HEK293 (cell line): ENCODE data around the gene CARS1.

Source experiments
- CTCF ChIA-PET: fragments of 350-600 bp; formaldehyde crosslinking; extraction: SDS; loops from one replicate; lab custom pipeline; 2021; ENCODE audit warnings: antibody characterized with exemption; lab: Yijun Ruan, JAX
- POLR2A ChIA-PET: fragments of 300-600 bp; formaldehyde crosslinking; extraction: SDS; loops from one replicate; lab custom pipeline; 2020; ENCODE audit warnings: antibody characterized with exemption, inconsistent platforms; lab: Yijun Ruan, JAX
- H3K27ac ChIP-seq: fragments of 200-500 bp; sonication (Bioruptor generic); 2 replicates; pipeline ENCODE4 v1.5.1; 2014; ENCODE audit warnings: low read depth, low read length, control low read depth, inconsistent platforms; ENCODE audit errors: extremely low read depth
- H3K36me3 ChIP-seq, 2 experiments: fragments of 200-500 bp in 1 of 2; sonication (Bioruptor generic) in 1 of 2; 1 replicate in 1 of 2; 2 replicates in 1 of 2; pipeline ENCODE4 v1.5.1; 2014 to 2017; ENCODE audit warnings: inconsistent platforms in 2 of 2, low read length in 2 of 2; ENCODE audit not compliant: control insufficient read depth in 2 of 2, insufficient read depth in 1 of 2
- H3K4me1 ChIP-seq: fragments of 200-500 bp; sonication (Bioruptor generic); 2 replicates; pipeline ENCODE4 v1.5.1; 2014; ENCODE audit warnings: mild to moderate bottlenecking, low read length, inconsistent platforms; ENCODE audit not compliant: control insufficient read depth, insufficient read depth
- H3K4me3 ChIP-seq: 2 replicates; pipeline ENCODE4 v1.5.1; 2011; ENCODE audit warnings: low read depth, mild to moderate bottlenecking, control low read depth, low read length, moderate library complexity
- H3K9me3 ChIP-seq: fragments of 200-500 bp; sonication (Bioruptor generic); 2 replicates; pipeline ENCODE4 v1.5.1; 2014; ENCODE audit warnings: low read depth, low read length, inconsistent platforms; ENCODE audit not compliant: control insufficient read depth, insufficient read depth
- KLF7 ChIP-seq: fragments of 450-650 bp; formaldehyde crosslinking; IDR thresholded peaks from 2 replicates; pipeline ENCODE4 v1.5.1; 2016; ENCODE audit warnings: missing biosample characterization, missing genetic modification characterization, borderline replicate concordance
- PRDM10 ChIP-seq: fragments of 450-650 bp; formaldehyde crosslinking; IDR thresholded peaks from 2 replicates; pipeline ENCODE4 v1.5.1; 2016; ENCODE audit warnings: missing biosample characterization, missing genetic modification characterization
- RBAK ChIP-seq: fragments of 450-650 bp; formaldehyde crosslinking; IDR thresholded peaks from 2 replicates; pipeline ENCODE4 v1.5.1; 2016; ENCODE audit warnings: missing biosample characterization, missing genetic modification characterization
- YY1 ChIP-seq: fragments of 450-650 bp; formaldehyde crosslinking; IDR thresholded peaks from 2 replicates; pipeline ENCODE4 v1.5.1; 2018; ENCODE audit warnings: missing biosample characterization, missing genetic modification characterization
- ZFP37 ChIP-seq: fragments of 450-650 bp; formaldehyde crosslinking; IDR thresholded peaks from 2 replicates; pipeline ENCODE4 v1.5.1; 2016; ENCODE audit warnings: missing biosample characterization, missing genetic modification characterization
- ZNF121 ChIP-seq: fragments of 450-650 bp; formaldehyde crosslinking; IDR thresholded peaks from 2 replicates; pipeline ENCODE4 v1.5.1; 2016; ENCODE audit warnings: missing biosample characterization, missing genetic modification characterization
- ZNF146 ChIP-seq: fragments of 450-650 bp; formaldehyde crosslinking; IDR thresholded peaks from 2 replicates; pipeline ENCODE4 v1.5.1; 2016; ENCODE audit warnings: missing biosample characterization, missing genetic modification characterization
- ZNF18 ChIP-seq: fragments of 450-650 bp; formaldehyde crosslinking; IDR thresholded peaks from 2 replicates; pipeline ENCODE4 v1.5.1; 2016; ENCODE audit warnings: missing biosample characterization, missing genetic modification characterization
- ZNF335 ChIP-seq: fragments of 450-650 bp; formaldehyde crosslinking; conservative IDR thresholded peaks from 2 replicates; pipeline ENCODE4 v1.5.1; 2016; ENCODE audit warnings: missing biosample characterization, missing genetic modification characterization
- ZNF433 ChIP-seq: fragments of 450-650 bp; formaldehyde crosslinking; IDR thresholded peaks from 2 replicates; pipeline ENCODE4 v1.5.1; 2016; ENCODE audit warnings: missing biosample characterization, missing genetic modification characterization, low read depth
- ZNF660 ChIP-seq: fragments of 450-650 bp; IDR thresholded peaks from 2 replicates; pipeline ENCODE4 v1.5.1; 2018; ENCODE audit warnings: missing biosample characterization, mild to moderate bottlenecking, missing genetic modification characterization
- ZNF692 ChIP-seq: fragments of 450-650 bp; formaldehyde crosslinking; IDR thresholded peaks from 2 replicates; pipeline ENCODE4 v1.5.1; 2016; ENCODE audit warnings: missing biosample characterization, missing genetic modification characterization
- ZNF704 ChIP-seq: fragments of 450-650 bp; formaldehyde crosslinking; IDR thresholded peaks from 2 replicates; pipeline ENCODE4 v1.5.1; 2016; ENCODE audit warnings: missing biosample characterization, missing genetic modification characterization

The CARS1 gene

GRCh38 chr11:2981130-2981529 lies 76.1 kb downstream of the CARS1 start:
- H3K4me3 ChIP-seq = no peak overlapping the region
- H3K4me1 ChIP-seq = no peaks in the 10 kb centered on the region
- no peak overlapping the region for H3K27ac ChIP-seq
- ChIA-PET CTCF (interaction anchor here (0.9 to 1.4 kb wide), 3 partner anchors 9 to 449 kb away, joined by 3 to 4 read pairs (median 4); no protein-coding TSS in a partner anchor), POLR2A (interaction anchor here (0.7 to 2.0 kb wide), 3 partner anchors 10 to 65 kb away, joined by 3 to 15 read pairs (median 3); partner anchors contain the start of gene NAP1L4)
- H3K9me3 ChIP-seq = no peaks in the 10 kb centered on the region
- TF ChIP-seq KLF7 (tag by site-specific recombination) (no peak), ZNF121 (tag by site-specific recombination) (no peak), ZNF692 (tag by site-specific recombination) (no peak), ZNF18 (no peak)
- H3K36me3 ChIP-seq = peaks cover 0 to 44% of the 10 kb centered on the region in 2 experiments; a peak in 1 of 3 replicates

- CTCF ChIA-PET = interaction anchor here (1.1 to 1.4 kb wide), 2 partner anchors 10 to 448 kb away, joined by 3 to 4 read pairs; no protein-coding TSS in a partner anchor
- Histone ChIP-seq H3K36me3 (peaks cover 2 to 51% of the 10 kb centered on the region in 2 experiments; a peak in 2 of 3 replicates), H3K27ac (no peak overlapping the region), H3K9me3 (no peaks in the 10 kb centered on the region), H3K4me3 (no peak overlapping the region), H3K4me1 (no peaks in the 10 kb centered on the region)
- no peak for TF ChIP-seq PRDM10
- no peak for TF ChIP-seq ZNF660 (tag by site-specific recombination)
- TF ChIP-seq ZFP37 (tag by site-specific recombination) = no peak
- TF ChIP-seq ZNF704 (tag by site-specific recombination) = no peak
- peak; percentile 71 for TF ChIP-seq ZNF121 (tag by site-specific recombination)
- TF ChIP-seq ZNF335 = no peak
- POLR2A ChIA-PET = interaction anchor here (0.7 to 2.0 kb wide), 3 partner anchors 10 to 66 kb away, joined by 3 to 15 read pairs (median 3); partner anchors contain the start of gene NAP1L4
Observed at GRCh38 chr11:2980168-2980840, 76.9 kb downstream of the CARS1 start.

GRCh38 chr11:2977113-2977512 lies 80.1 kb downstream of the CARS1 start:
- no peak overlapping the region for H3K4me3 ChIP-seq
- POLR2A ChIA-PET = no interaction called here
- TF ChIP-seq YY1 (no peak), ZNF146 (no peak), ZNF433 (tag by site-specific recombination) (no peak), RBAK (no peak)
- H3K9me3 ChIP-seq = no peaks in the 10 kb centered on the region
- CTCF ChIA-PET = interaction anchor here (1.3 kb wide), 1 partner anchor 15 kb away, joined by 3 read pairs; the partner anchor contains the start of gene NAP1L4
- H3K36me3 ChIP-seq = peaks cover 10 to 73% of the 10 kb centered on the region in 2 experiments; a peak in 2 of 3 replicates
- no peak overlapping the region for H3K27ac ChIP-seq
- H3K4me1 ChIP-seq = no peaks in the 10 kb centered on the region
